MM.1S (cell line): ENCODE results near the gene COMMD3.

Experiments used
- DNase-seq: peaks from one replicate; pipeline ENCODE4 v3.0.0-alpha.2; 2015
- H2AFZ ChIP-seq: fragments of 300-600 bp; sonication (generic); 2 replicates; pipeline ENCODE4 v1.6.0; 2016; ENCODE audit warnings: antibody characterized with exemption, low read length
- H3F3A ChIP-seq: fragments of 300-600 bp; sonication (generic); 2 replicates; pipeline ENCODE4 v1.6.1; 2016; ENCODE audit warnings: mild to moderate bottlenecking, antibody characterized with exemption, low read length, moderate library complexity, mixed read lengths; ENCODE audit not compliant: insufficient read depth
- H3K27ac ChIP-seq: fragments of 300-600 bp; sonication (generic); 2 replicates; pipeline ENCODE4 v1.5.1; 2016; ENCODE audit warnings: mild to moderate bottlenecking, low read length
- H3K27me3 ChIP-seq: fragments of 300-600 bp; sonication (generic); replicated peaks from 2 replicates; pipeline ENCODE4 v1.6.0; 2016; ENCODE audit warnings: low read length; ENCODE audit not compliant: insufficient read depth
- H3K36me3 ChIP-seq: fragments of 300-600 bp; sonication (generic); replicated peaks from 2 replicates; pipeline ENCODE4 v1.6.1; 2016; ENCODE audit warnings: mild to moderate bottlenecking, low read length, mixed read lengths; ENCODE audit not compliant: insufficient read depth
- H3K4me1 ChIP-seq: fragments of 300-600 bp; sonication (generic); 2 replicates; pipeline ENCODE4 v1.6.1; 2016; ENCODE audit warnings: low read length, mixed read lengths
- H3K4me2 ChIP-seq: fragments of 300-600 bp; sonication (generic); 2 replicates; pipeline ENCODE4 v1.6.0; 2016; ENCODE audit warnings: low read depth, low read length
- H3K4me3 ChIP-seq: fragments of 300-600 bp; sonication (generic); 2 replicates; pipeline ENCODE4 v1.5.1; 2016; ENCODE audit warnings: low read length, mixed read lengths
- H3K79me2 ChIP-seq: fragments of 300-600 bp; sonication (generic); 2 replicates; pipeline ENCODE4 v1.6.1; 2016; ENCODE audit warnings: mixed run types, low read length, mixed read lengths
- H3K9ac ChIP-seq: fragments of 300-600 bp; sonication (generic); 2 replicates; pipeline ENCODE4 v1.6.1; 2016; ENCODE audit warnings: low read length, mixed read lengths
- H3K9me2 ChIP-seq: fragments of 300-600 bp; sonication (generic); replicated peaks from 2 replicates; pipeline ENCODE4 v1.6.1; 2016; ENCODE audit warnings: mild to moderate bottlenecking, low read length, mixed read lengths; ENCODE audit not compliant: insufficient read depth
- H3K9me3 ChIP-seq: fragments of 300-600 bp; sonication (generic); replicated peaks from 2 replicates; pipeline ENCODE4 v1.6.1; 2016; ENCODE audit warnings: mild to moderate bottlenecking, low read length, mixed read lengths; ENCODE audit not compliant: insufficient read depth
- H4K20me1 ChIP-seq: fragments of 300-600 bp; sonication (generic); 2 replicates; pipeline ENCODE4 v1.6.1; 2016; ENCODE audit warnings: mild to moderate bottlenecking, low read length, moderate library complexity, mixed read lengths; ENCODE audit not compliant: insufficient read depth
- CTCF ChIP-seq: fragments of 300-600 bp; sonication (generic); IDR thresholded peaks from 2 replicates; pipeline ENCODE4 v1.5.1; 2016; ENCODE audit warnings: antibody characterized with exemption, low read length, mixed read lengths
- EZH2 ChIP-seq: fragments of 300-600 bp; sonication (generic); optimal IDR thresholded peaks from 2 replicates; pipeline ENCODE3; 2017; ENCODE audit warnings: low read depth, mild to moderate bottlenecking, antibody characterized with exemption, low read length, mixed read lengths
- EZH2phosphoT487 ChIP-seq: fragments of 300-600 bp; sonication (generic); IDR thresholded peaks from 2 replicates; pipeline ENCODE4 v1.6.1; 2018; ENCODE audit warnings: antibody characterized with exemption, low read length

Gene COMMD3

GRCh38 chr10:22324413-22324812 lies 8.2 kb downstream of the COMMD3 start:
- Histone ChIP-seq H3K4me1 (peaks cover 30% of the 10 kb centered on the region), H4K20me1 (no peaks in the 10 kb centered on the region), H3K27ac (peak overlapping the region; percentile 66; the same call in 1 of the 2 replicates), H3K4me2 (peak overlapping the region; percentile 81), H3K9me3 (no peaks in the 10 kb centered on the region), H3K9me2 (no peaks in the 10 kb centered on the region), H3K4me3 (peak overlapping the region; percentile 70), H3K27me3 (peaks cover 18% of the 10 kb centered on the region), H3K9ac (peak overlapping the region; percentile 58; the same call in 1 of the 2 replicates), H2AFZ (no peak overlapping the region), H3K79me2 (peaks cover 53% of the 10 kb centered on the region), H3K36me3 (peaks cover 4% of the 10 kb centered on the region; the same call in 1 of the 2 replicates), H3F3A (peaks cover 33% of the 10 kb centered on the region)
- DNase-seq: no peak
- TF ChIP-seq EZH2 (no peak), CTCF (no peak), EZH2phosphoT487 (no peak)

- H3K27me3 ChIP-seq: peaks cover 18% of the 10 kb centered on the region
- no peaks in the 10 kb centered on the region for H3K9me2 ChIP-seq
- peak overlapping the region; percentile 81 for H3K4me2 ChIP-seq
- H3K79me2 ChIP-seq: peaks cover 54% of the 10 kb centered on the region
- H3K4me3 ChIP-seq: peak overlapping the region; percentile 70
- H4K20me1 ChIP-seq: no peaks in the 10 kb centered on the region
- H3K4me1 ChIP-seq: peaks cover 26% of the 10 kb centered on the region
- H3K27ac ChIP-seq: peak overlapping the region; percentile 66; the same call in 1 of the 2 replicates
- peak overlapping the region; percentile 58 for H3K9ac ChIP-seq
- H3K36me3 ChIP-seq: peaks cover 9% of the 10 kb centered on the region; the same call in 1 of the 2 replicates
- TF ChIP-seq CTCF (no peak), EZH2phosphoT487 (no peak), EZH2 (no peak)
- peaks cover 28% of the 10 kb centered on the region for H3F3A ChIP-seq
- peak overlapping the region; percentile 44; the same call in 1 of the 2 replicates for H2AFZ ChIP-seq
- DNase-seq: no peak
- H3K9me3 ChIP-seq: no peaks in the 10 kb centered on the region
Observed at GRCh38 chr10:22324893-22325271, 8.7 kb downstream of the COMMD3 start.

GRCh38 chr10:22325272-22326144 lies 9.3 kb downstream of the COMMD3 start:
- Histone ChIP-seq H3K27me3 (peaks cover 18% of the 10 kb centered on the region), H2AFZ (peak overlapping the region; percentile 44; the same call in 1 of the 2 replicates)

More at GRCh38 chr10:22325272-22326144, 9.3 kb downstream of the COMMD3 start:
- Histone ChIP-seq H3K4me2 (peak overlapping the region; percentile 81), H3K9me2 (no peaks in the 10 kb centered on the region), H3K36me3 (peaks cover 9% of the 10 kb centered on the region; the same call in 1 of the 2 replicates), H3K9ac (peak overlapping the region; percentile 58), H4K20me1 (no peaks in the 10 kb centered on the region), H3K79me2 (peaks cover 55% of the 10 kb centered on the region), H3K4me3 (peak overlapping the region; percentile 70), H3K4me1 (peaks cover 24% of the 10 kb centered on the region), H3F3A (peaks cover 24% of the 10 kb centered on the region), H3K27ac (peak overlapping the region; percentile 66; the same call in 1 of the 2 replicates), H3K9me3 (no peaks in the 10 kb centered on the region)
- peak; percentile 86 for DNase-seq
- TF ChIP-seq CTCF (no peak), EZH2phosphoT487 (no peak), EZH2 (no peak)
